ENCODE results near the gene KLHL20.
"Not testable (repeated sequence)": the region's sequence is repeated elsewhere in the genome, so short reads cannot be mapped to it uniquely, and the experiment has no call there.

Gene KLHL20, protein sequence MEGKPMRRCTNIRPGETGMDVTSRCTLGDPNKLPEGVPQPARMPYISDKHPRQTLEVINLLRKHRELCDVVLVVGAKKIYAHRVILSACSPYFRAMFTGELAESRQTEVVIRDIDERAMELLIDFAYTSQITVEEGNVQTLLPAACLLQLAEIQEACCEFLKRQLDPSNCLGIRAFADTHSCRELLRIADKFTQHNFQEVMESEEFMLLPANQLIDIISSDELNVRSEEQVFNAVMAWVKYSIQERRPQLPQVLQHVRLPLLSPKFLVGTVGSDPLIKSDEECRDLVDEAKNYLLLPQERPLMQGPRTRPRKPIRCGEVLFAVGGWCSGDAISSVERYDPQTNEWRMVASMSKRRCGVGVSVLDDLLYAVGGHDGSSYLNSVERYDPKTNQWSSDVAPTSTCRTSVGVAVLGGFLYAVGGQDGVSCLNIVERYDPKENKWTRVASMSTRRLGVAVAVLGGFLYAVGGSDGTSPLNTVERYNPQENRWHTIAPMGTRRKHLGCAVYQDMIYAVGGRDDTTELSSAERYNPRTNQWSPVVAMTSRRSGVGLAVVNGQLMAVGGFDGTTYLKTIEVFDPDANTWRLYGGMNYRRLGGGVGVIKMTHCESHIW

DNA sequence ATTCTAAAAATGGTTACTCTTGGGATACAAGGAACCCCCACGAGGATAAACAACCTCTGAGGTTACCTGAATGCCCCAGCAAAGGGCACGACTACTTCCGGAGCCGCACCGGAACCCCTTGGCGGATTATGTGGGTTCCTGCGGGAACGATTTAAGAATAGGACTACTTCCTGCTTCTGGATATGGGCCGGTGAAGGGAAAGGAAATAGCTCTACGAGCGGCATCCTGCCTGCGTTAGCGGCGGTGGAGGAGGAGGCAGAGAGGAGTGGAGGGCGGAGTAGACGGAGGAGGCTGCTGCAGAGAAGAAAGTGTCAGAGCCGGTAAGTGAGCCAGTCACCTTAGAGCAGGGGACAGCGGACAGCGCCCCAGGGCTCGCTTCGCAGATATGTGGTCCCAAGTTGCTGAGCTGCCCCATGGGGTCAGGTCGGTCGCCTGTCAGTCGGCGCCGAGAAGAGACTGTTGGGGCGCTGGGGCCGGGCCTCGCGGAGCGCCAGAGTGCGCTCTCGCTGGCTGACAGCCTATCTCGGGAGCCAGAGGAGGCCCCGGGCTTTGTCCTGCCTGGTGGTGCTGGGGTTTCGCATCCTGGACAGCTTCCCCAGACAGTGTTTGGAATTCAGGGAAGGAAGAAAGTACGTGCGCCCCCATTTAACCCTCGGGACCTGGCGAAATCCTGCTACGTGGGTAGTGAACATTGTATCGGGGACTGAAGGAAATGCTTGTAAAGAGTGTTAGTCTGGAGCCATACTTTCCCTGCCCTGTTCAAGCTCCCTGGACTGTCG, at the start of gene KLHL20:
Gene KLHL20 (plus strand): TSS at position 223 of the 779 bp plus-strand sequence. CDS start 1,063 bp downstream, outside the sequence.
- Histone ChIP-seq H3K9ac (ENCODE audit: low read depth, low read length) (peak within 1 kb of the TSS; percentile 82), H3K9me3 (ENCODE audit: control insufficient read depth, insufficient read depth, low read length) (no peaks in the 10 kb centered on the region), H3K4me1 (ENCODE audit: insufficient read depth, low read length) (no peaks in the 10 kb centered on the region), H3K36me3 (ENCODE audit: insufficient read depth, low read length) (no peaks in the 10 kb centered on the region; the same call in 1 of the 2 replicates)

DNA sequence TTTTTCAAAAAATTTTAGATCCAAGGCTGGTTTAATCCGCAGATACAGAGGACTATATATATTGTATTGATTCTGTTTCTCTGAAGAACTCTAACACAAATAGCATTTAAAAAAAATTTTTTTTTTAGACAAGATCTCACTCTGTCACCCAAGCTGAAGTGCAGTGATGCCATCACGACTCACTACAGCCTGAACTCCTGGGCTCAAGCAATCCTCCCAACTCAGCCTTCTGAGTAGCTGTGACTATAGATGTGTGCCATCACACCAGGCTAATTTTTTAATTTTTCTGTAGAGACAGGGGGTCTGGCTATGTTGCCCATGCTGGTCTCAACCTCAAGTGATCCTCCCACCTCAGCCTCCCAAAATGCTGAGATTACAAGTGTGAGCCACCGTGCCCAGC, 48.1 kb upstream of the KLHL20 start:
- Histone ChIP-seq H3K36me3 (ENCODE audit: insufficient read depth, low read length) (no peaks in the 10 kb centered on the region), H3K9ac (ENCODE audit: low read depth, low read length) (no peak overlapping the region)

DNA sequence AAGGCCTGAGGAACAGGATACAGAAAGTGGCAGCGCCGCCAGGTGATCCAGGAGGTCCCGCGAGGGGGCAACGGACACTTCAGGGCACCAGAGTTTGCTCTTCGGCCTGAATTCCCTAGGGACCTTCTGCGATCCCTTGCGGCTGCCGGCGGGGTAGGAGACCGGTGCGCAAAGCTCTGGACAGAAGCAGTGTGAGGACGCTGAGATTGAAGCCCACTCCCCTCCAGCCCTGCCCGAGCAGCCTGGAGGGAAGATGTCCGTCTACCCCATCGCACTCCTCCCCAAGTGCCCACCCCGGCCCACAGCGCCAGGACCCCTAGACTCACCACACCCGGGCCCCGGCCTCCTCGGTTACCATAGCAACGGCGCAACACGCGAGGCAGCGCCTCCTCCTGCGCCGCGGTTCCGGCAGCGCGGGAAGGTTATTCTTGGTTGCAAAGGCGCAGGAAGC, 45.3 kb upstream of the KLHL20 start, which contains the start of gene ANKRD45:
Gene ANKRD45 (minus strand): TSS at position 361 of the 451 bp plus-strand sequence. CDS start 10,433 bp downstream, outside the sequence.
- Histone ChIP-seq H3K36me3 (ENCODE audit: insufficient read depth, low read length) (no peaks in the 10 kb centered on the region), H3K9me3 (ENCODE audit: control insufficient read depth, insufficient read depth, low read length) (no peaks in the 10 kb centered on the region), H3K4me1 (ENCODE audit: insufficient read depth, low read length) (no peaks in the 10 kb centered on the region), H3K9ac (ENCODE audit: low read depth, low read length) (peak within 1 kb of the TSS; percentile 58)

More for the DNA sequence above, 48.1 kb upstream of the KLHL20 start:
- no peaks in the 10 kb centered on the region for H3K4me1 ChIP-seq (ENCODE audit: insufficient read depth, low read length)
- no peaks in the 10 kb centered on the region for H3K9me3 ChIP-seq (ENCODE audit: control insufficient read depth, insufficient read depth, low read length)

DNA sequence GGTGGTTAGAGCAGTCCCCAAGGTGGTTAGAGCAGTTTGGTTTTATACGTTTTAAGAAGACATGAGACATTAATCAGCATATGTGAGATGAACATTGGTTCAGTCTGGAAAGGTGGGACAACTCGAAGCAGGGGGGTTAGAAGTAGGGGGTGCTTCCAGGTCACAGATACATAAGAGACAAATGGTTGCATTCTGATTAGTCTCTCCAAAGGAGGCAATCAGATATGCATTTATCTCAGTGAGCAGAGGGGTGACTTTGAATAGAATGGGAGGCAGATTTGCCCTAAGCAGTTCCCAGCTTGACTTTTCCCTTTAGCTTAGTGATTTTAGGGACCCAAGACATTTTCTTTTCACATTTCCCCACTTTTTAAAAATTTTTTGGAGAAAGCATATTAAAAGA, 40.3 kb upstream of the KLHL20 start:
- H3K36me3 ChIP-seq (ENCODE audit: insufficient read depth, low read length); H3K9me3 ChIP-seq (ENCODE audit: control insufficient read depth, insufficient read depth, low read length); H3K4me1 ChIP-seq (ENCODE audit: insufficient read depth, low read length); H3K9ac ChIP-seq (ENCODE audit: low read depth, low read length): not testable (repeated sequence)

DNA sequence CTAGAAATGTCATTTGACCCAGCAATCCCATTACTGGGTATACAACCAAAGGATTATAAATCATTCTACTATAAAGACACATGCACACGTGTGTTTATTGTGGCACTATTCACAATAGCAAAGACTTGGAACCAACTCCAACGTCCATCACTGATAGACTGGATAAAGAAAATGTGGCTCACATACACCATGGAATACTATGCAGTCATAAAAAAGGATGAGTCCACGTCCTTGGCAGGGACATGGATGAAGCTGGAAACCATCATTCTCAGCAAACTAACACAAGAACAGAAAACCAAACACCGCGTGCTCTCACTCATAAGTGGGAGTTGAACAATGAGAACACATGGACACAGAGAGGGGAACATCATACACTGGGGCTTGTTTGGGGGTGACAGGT, 34.6 kb upstream of the KLHL20 start:
- peaks cover 15% of the 10 kb centered on the region for H3K4me1 ChIP-seq (ENCODE audit: insufficient read depth, low read length)
- H3K9me3 ChIP-seq (ENCODE audit: control insufficient read depth, insufficient read depth, low read length); H3K9ac ChIP-seq (ENCODE audit: low read depth, low read length); H3K36me3 ChIP-seq (ENCODE audit: insufficient read depth, low read length): not testable (repeated sequence)

DNA sequence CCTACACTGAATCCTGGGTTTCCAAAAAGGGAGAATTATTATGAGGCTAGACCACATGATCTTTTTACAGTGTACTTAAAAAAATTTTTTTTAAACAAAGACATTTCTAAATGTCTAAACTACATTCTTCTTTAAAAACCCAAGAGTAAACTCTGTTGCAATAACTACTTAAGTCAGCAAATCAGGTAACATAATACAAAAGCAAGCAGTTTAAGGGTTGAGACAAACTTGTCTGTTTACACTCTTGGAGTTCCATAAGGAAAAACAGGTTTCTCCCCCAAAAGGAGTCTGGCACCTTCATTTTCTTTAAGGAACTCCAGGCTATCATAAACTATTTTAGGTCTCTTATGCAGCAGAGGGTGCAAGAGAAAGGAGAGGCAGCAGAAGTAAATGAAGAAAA, 32.6 kb upstream of the KLHL20 start:
- Histone ChIP-seq H3K9me3 (ENCODE audit: control insufficient read depth, insufficient read depth, low read length) (peaks cover 3% of the 10 kb centered on the region; the same call in 1 of the 2 replicates), H3K9ac (ENCODE audit: low read depth, low read length) (peak overlapping the region; percentile 29; the same call in 1 of the 2 replicates), H3K36me3 (ENCODE audit: insufficient read depth, low read length) (no peaks in the 10 kb centered on the region), H3K4me1 (ENCODE audit: insufficient read depth, low read length) (peaks cover 15% of the 10 kb centered on the region)

DNA sequence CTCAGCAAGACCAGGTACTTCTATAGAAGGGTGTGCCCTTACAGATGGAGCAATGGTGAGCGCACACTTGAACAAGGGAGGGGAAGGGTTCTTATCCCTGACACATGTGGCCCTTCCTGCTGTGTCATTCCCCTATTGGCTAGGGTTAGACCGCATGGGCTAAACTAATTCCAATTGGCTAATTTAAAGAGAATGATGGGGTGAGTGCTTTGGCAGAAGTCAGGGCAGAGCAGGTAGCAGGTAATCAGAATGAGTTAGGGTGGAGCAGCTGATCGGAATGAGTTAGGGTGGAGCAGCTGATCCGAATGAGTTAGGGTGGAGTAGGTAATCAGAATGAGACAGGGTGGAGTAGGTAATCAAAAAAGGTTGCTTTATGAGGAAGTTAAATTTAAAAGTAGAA, 30.9 kb upstream of the KLHL20 start:
- H3K9ac ChIP-seq (ENCODE audit: low read depth, low read length); H3K9me3 ChIP-seq (ENCODE audit: control insufficient read depth, insufficient read depth, low read length); H3K36me3 ChIP-seq (ENCODE audit: insufficient read depth, low read length): not testable (repeated sequence)
- peaks cover 15% of the 10 kb centered on the region for H3K4me1 ChIP-seq (ENCODE audit: insufficient read depth, low read length)

DNA sequence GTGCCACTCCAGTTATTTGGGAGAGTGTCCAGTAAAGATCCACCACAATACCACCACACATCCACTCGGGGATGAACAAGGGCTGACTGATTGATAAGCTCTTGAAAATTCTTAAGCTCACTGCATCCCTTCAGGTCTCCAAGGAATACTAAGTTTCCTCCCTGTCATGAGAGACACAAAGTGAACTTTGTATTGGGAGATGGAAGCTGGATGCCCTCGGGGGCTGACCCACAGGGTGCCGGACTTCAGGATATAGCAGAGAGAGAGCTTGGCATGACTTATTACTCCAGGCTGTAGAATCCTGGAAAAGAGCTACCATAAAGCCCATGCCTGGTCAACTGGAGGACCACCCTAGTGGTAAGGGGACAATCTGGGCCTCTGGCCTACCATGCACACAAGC, 29.7 kb upstream of the KLHL20 start:
- H3K36me3 ChIP-seq (ENCODE audit: insufficient read depth, low read length); H3K9me3 ChIP-seq (ENCODE audit: control insufficient read depth, insufficient read depth, low read length); H3K9ac ChIP-seq (ENCODE audit: low read depth, low read length): not testable (repeated sequence)
- H3K4me1 ChIP-seq (ENCODE audit: insufficient read depth, low read length): peaks cover 15% of the 10 kb centered on the region

DNA sequence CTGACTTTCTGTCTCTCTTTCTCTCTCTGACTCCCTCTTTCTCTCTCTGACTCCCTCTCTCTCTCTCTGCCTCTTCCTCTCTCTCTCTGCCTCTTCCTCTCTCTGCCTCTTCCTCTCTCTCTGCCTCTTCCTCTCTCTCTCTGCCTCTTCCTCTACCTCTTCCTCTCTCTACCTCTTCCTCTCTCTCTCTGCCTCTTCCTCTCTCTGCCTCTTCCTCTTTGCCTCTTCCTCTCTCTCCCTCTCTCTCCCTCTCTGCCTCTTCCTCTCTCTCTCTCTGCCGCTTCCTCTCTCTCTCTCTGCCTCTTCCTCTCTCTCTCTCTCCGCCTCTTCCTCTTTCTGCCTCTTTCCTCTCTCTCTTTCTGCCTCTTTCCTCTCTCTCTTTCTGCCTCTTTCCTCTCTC, 26.5 kb upstream of the KLHL20 start:
- Histone ChIP-seq H3K9me3 (ENCODE audit: control insufficient read depth, insufficient read depth, low read length) (no peaks in the 10 kb centered on the region), H3K36me3 (ENCODE audit: insufficient read depth, low read length) (no peaks in the 10 kb centered on the region), H3K9ac (ENCODE audit: low read depth, low read length) (no peak overlapping the region)

DNA sequence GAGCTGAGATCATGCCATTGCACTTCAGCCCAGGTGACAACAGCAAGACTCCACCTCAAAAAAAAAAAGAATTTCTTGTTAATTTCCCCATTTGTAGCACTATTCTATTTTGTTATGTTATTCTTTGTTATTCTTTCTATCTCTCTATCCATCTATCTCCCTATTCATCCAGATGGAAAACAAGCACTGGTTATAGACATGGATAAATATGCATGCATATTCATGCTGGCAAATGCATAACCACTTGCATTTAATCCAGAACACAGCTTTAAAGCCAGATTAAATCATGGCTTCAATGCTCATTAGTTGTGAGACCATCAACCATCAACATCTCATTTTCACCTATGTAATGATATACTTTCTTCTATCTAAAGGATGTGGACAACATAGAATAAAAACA, 21.5 kb upstream of the KLHL20 start:
- Histone ChIP-seq H3K4me1 (ENCODE audit: insufficient read depth, low read length) (no peaks in the 10 kb centered on the region), H3K36me3 (ENCODE audit: insufficient read depth, low read length) (no peaks in the 10 kb centered on the region), H3K9ac (ENCODE audit: low read depth, low read length) (no peak overlapping the region), H3K9me3 (ENCODE audit: control insufficient read depth, insufficient read depth, low read length) (no peaks in the 10 kb centered on the region; the same call in 1 of the 2 replicates)

More for the DNA sequence above, 26.5 kb upstream of the KLHL20 start:
- H3K4me1 ChIP-seq (ENCODE audit: insufficient read depth, low read length): peaks cover 1% of the 10 kb centered on the region; the same call in 1 of the 2 replicates

DNA sequence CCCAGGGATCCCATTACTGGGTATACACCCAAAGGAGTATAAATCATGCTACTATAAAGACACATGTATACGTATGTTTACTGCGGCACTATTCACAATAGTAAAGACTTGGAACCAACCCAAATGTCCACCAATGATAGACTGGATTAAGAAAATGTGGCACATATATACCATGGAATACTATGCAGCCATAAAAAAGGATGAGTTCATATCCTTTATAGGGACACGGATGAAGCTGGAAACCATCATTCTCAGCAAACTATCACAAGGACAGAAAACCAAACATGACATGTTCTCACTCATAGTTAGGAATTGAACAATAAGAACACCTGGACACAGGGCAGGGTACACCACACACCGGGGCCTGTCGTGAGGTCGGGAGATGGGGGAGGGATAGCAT, 13.5 kb upstream of the KLHL20 start:
- not testable (repeated sequence) for H3K4me1 ChIP-seq (ENCODE audit: insufficient read depth, low read length); H3K9ac ChIP-seq (ENCODE audit: low read depth, low read length); H3K9me3 ChIP-seq (ENCODE audit: control insufficient read depth, insufficient read depth, low read length); H3K36me3 ChIP-seq (ENCODE audit: insufficient read depth, low read length)

DNA sequence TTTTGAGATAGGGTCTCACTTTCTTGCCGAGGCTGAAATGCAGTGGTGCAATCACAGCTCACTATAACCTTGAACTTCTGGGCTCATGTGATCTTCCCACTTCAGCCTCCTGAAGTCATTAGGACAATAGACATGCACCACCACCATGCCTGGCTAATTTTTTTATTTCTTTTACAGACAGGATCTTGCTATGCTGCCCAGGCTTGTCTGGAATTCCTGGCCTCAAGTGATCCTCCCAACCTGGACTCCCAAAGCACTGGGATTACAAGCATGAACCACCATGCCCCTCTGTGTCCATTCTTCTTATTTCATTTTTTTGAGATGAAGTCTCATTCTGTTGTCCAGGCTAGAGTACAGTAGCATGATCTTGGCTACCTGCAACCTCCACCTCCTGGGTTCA, 12.0 kb upstream of the KLHL20 start:
- Histone ChIP-seq H3K9me3 (ENCODE audit: control insufficient read depth, insufficient read depth, low read length) (no peaks in the 10 kb centered on the region), H3K4me1 (ENCODE audit: insufficient read depth, low read length) (no peaks in the 10 kb centered on the region), H3K36me3 (ENCODE audit: insufficient read depth, low read length) (no peaks in the 10 kb centered on the region), H3K9ac (ENCODE audit: low read depth, low read length) (no peak overlapping the region)

DNA sequence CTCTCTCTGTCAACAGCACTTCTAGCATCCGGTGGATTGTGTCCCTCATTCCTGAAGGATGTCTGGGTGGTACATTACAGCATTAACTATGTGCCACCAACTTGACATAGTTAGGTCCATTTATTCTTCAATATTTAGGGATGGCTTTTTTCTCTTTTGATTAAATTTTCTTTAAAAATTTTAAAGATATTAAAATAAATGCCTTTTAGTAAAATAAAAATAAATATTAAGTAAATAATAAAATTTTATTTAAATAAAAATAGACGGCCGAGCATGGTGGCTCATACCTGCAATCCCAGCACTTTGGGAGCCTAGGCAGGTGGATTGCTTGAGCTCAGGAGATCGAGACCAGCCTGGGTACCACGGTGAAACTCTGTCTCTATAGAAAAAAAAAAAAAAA, 9.7 kb upstream of the KLHL20 start:
- H3K4me1 ChIP-seq (ENCODE audit: insufficient read depth, low read length): no peaks in the 10 kb centered on the region
- no peaks in the 10 kb centered on the region for H3K36me3 ChIP-seq (ENCODE audit: insufficient read depth, low read length)
- no peak overlapping the region for H3K9ac ChIP-seq (ENCODE audit: low read depth, low read length)
- no peaks in the 10 kb centered on the region for H3K9me3 ChIP-seq (ENCODE audit: control insufficient read depth, insufficient read depth, low read length)

DNA sequence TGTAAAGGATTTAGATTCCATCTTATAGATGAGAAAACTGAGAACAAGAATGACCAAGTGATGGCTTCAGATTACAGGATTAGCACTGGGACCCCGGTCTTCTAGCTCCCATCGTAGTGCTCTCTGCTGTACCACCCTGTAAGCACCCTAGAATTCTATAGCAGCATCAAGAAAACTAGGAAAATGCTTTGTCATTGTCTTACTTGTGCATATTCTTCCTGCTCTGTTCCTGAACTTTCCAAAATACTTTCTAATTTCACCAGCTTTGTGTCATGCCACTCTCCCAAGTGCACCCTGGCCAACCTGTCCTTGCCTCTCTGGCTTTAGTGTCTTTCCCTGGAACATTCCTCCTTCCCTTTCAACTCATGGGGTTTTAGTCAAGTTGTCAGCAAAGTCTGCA, 6.0 kb upstream of the KLHL20 start:
- Histone ChIP-seq H3K9ac (ENCODE audit: low read depth, low read length) (no peak overlapping the region), H3K4me1 (ENCODE audit: insufficient read depth, low read length) (no peaks in the 10 kb centered on the region), H3K36me3 (ENCODE audit: insufficient read depth, low read length) (no peaks in the 10 kb centered on the region), H3K9me3 (ENCODE audit: control insufficient read depth, insufficient read depth, low read length) (no peaks in the 10 kb centered on the region)

All from ES-I3 (cell line).